Stimulated activated CD4-positive, alpha-beta T cell treated with anti-CD3 and anti-CD28 coated beads, Interleukin-1b, Interleukin-23, amount 100 ng/mL, for 4 hours (primary cell): Measurements from ENCODE around the gene FAM222A.

Experiments used
- DNase-seq, 2 donors: peaks; one replicate each; pipeline ENCODE4 v3.0.0-alpha.2; 2020; ENCODE audit warnings: low read depth in 2 of 2

The FAM222A gene

GRCh38 chr12:109797905-109798669, 84.5 kb downstream of the FAM222A start:
- DNase-seq: no peak

DNA sequence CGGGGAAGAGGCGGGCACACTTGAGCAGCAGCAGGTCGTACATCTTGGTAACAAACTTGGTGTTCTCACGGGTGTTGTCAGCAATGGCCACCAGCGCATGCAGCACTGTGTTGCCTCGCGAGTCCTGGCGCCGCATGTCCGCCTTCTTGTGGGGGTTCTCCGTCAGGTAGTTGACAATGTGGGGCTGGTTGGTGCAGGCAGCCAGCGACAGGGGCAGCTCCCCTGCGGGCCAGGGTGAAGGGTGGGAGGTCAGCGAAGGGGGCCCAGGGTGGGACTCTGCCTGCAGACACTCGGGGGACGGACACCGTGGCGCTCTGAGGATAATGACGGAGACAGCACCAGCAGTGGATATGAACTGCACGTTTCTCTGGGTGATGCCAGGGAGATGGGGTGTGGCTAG, 85.1 kb downstream of the FAM222A start:
- DNase-seq: no peak

- DNase-seq: no peak
Measured at GRCh38 chr12:109800536-109800935, 86.9 kb downstream of the FAM222A start.

DNA sequence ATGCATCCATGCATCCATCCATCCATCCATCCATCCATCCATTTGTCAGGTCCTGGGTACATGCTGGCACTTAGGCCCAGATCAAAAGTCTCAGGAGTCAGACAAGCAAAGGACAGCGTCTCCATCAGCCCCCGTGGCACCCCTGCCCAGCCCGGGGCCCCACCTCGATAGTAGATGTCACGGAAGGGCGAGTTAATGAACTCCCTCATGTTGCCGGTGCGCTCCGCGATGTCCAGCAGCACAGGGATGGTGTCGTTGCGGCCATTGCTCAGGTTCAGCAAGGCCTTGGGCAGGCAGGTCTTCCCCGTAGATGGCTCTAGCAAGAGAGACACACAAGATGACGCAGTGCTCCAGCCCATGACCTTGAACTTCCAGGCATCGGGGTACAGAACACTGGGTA, 89.2 kb downstream of the FAM222A start:
- no peak for DNase-seq

GRCh38 chr12:109803678-109804077, 90.1 kb downstream of the FAM222A start:
- DNase-seq: no peak

DNA sequence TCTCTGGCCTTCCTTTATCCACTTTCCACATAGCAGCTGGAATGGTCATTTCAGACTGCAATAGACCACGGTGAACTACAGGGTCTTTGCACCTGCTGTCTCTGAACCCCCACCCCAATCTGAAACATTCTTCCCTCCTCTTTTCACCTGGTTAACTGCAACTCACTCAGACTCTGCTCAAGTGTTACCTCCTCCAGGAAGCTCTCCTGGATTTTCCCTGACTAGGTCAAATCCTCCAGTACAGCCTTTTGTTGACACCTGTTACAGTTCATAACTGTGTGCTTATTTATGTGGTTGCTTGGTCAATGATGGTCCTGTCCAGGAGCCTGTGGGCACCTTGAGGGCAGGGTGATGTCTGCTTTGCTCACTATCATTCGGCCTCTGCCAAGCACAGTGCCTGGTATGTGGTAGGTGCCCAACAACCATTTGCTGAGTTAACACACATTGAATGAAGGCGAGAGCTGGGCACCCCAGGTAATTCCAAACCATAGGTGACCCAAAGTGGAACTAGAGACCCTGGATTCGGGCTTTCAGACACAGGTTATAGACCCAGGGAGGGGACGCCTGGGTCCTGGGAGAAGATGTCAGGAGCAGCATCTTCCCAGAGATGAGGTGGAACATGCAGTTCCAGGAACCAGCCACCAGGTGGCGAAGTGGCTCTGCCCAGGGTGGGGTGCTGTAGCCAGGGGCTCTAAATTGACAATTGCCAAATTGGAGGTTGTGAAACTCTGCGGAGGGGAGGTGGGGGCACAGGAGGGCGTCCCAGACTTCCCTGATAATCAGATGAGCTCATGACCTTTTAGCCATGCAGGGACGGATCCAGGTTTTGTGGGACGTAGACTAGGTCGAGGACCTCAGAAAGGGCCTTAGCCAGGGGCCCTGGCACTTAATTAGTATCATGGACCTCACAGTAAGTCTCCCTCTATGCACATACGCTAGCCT, 91.5 kb downstream of the FAM222A start:
- peak; percentile 57 to 61 for DNase-seq

GRCh38 chr12:109807954-109808643, 94.5 kb downstream of the FAM222A start:
- DNase-seq: no peak

DNA sequence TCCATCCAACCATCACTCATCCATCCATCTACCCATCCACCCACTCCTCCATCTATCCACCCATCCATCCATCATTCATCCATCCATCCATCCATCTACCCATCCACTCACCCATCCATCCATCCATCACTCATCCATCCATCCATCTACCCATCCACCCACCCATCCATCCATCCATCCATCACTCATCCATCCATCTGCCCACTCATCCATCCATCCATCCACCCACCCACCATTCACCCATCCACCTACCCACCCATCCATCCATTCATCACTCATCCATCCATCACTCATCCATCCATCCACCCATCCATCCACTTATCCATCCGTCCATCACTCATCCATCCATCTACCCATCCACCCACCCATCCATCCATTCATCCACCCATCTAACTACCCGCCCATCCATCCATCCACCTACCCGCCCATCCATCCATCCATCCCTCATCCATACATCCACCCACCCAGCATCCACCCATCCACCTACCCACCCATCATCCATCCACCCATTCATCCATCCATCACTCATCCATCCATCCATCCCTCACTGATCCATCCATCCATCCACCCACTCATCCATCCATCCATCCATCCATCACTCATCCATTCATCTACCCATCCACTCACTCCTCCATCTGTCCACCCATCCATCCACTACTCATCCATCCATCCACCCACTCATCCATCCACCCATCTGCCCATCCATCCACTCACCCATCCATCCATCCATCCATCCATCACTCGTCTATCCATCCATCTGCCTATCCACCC, 95.4 kb downstream of the FAM222A start:
- no peak for DNase-seq

GRCh38 chr12:109810954-109811623, 97.5 kb downstream of the FAM222A start:
- no peak for DNase-seq

- no peak for DNase-seq
Measured at GRCh38 chr12:109811624-109811995, 98.0 kb downstream of the FAM222A start.

DNA sequence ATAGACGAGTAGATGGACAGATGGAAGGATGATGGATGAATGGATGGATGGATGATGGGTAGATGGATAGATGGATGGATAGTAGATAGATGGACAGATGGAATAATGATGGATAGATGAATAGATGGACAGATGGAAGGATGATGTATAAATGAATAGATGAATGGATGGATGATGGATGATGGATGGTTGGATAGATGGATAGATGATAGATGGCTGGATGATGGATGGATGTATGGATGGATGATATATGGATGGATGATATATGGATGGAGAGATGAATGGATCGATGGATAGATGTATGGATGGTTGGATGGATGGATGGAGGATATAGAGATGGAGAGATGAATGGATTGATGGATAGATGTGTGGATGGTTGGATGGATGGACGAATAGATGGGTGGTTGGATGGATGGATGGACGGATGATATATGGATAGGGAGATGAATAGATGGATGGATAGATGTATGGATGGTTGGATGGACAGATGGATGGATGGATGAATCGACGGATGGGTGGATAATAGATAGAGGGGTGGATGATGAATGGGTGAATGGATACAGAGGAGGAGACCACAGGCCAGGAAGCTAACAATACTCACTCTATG, 100.3 kb downstream of the FAM222A start:
- DNase-seq: no peak

- no peak for DNase-seq
Measured at GRCh38 chr12:109814600-109815150, 101.0 kb downstream of the FAM222A start.

DNA sequence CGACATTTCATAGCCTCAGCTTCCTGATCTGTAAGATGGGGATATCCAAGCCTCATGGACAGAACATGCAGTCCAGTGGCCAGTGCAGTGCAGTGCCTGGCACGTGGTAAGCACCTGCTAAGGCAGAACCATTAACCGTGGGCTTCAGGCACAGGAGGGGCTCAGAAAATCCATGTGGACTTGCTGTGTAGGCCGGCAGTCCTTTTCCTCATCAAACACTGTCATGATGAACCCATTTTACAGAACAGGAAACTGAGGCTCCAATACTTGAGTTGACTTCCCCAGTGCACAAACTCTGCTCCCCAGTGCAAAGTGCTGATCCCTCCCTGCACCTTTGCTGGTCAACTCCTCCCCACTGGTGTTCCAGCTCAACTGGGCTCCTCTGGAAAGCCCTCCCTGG, 101.6 kb downstream of the FAM222A start:
- no peak for DNase-seq

DNA sequence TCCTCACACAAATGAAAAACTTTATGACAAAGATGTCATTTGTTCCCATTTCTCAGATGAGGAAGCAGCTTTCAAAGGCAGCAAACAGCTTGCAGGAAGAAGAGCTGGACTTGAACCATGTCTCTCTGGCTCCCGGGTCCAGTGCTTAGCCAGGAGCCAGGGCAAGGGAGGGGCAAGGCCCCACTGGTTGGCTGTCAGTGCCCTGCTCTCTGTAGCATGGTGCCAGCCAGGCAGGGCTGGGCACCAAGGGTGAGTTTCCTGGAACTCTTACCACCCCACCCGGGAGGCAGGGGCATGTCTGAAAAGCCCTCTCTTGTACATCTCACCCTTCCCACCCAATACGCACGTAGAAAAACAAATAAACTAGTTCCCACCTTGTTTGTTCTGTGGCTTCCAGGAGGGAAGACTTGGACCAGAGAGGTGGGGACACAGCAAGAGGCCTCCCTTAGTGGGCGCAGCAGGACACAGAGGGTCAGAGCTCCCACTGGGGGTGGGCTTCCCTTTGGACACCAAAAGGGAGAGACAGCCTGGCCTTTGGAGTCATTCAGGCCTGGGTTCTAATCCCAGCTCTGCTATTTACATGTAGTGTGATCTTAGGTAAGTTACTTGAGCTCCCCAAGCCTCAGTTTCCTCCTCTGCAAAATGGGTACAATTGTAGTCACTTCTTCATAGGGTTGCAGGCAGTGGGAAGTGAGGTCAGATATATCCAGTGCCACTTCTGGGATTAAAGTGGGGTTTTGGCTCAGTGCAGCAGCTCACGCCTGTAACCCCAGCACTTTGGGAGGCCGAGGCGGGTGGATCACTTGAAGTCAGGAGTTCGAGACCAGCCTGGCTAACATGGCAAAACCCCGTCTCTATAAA, 102.4 kb downstream of the FAM222A start:
- DNase-seq: no peak

DNA sequence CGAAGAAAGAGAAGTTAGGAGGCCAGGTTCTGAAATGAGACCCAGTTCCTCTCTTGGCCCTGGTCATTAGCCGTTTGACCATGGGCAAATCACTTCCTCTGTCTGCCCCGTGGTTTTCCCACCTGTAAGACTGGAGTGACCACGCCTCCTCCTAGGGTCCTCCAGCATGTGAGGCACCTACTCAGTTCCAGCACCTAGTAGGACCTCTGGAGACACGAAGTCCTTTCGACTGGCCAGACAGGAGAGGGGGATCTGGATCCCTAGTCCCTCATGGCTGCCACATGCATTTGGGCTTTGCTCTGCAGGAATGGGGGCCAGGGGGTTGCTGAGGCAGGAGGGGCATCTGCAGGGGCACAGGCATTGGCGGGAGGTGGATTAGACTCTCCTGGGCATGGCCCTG, 103.2 kb downstream of the FAM222A start:
- DNase-seq: no peak

GRCh38 chr12:109817627-109818231, 104.1 kb downstream of the FAM222A start:
- DNase-seq: no peak

DNA sequence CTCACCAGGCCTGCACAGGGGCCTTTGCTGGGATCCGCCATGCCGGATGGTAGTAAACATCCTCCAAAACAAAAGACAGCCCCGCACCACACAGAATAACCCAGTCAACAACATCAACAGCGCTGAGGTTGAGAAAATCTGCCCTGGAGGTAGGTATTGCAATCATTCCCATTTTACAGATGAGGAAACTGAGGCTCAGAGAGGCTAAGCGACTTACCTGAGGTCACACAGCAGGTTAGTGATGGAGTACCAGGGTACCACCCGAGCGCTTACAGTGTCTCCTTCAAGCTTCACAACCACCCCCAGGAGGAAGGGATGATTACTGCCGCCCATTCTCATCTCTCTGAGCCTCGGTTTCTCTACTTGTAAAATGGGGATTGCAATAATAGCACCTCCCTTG, 104.6 kb downstream of the FAM222A start:
- no peak for DNase-seq

GRCh38 chr12:109818905-109819500, 105.4 kb downstream of the FAM222A start:
- no peak for DNase-seq
